ENCODE data around the gene CCDC146. TPM values are rescaled to one million over a fixed set of nuclear protein-coding genes. Genes with fewer than 3 reads are reported as not detected.

The CCDC146 gene
- total and polyA plus RNA-seq, 2 of the 8 experiments (the other 6 are each of a cell fraction or from before 2014, with no cell fraction given), result 0.88 to 2.4 TPM

- no peak for TF ChIP-seq GABPA (IDR thresholded peaks at IDR 0.05; ENCODE audit: borderline replicate concordance, insufficient read depth, low read length)
Observed at GRCh38 chr7:77181015-77181595, 58.7 kb downstream of the CCDC146 start (continued).

All from H1 (cell line).